HepG2 (cell line): ENCODE results near the gene LIN28A. TPM values are rescaled to one million over a fixed set of nuclear protein-coding genes. Genes with fewer than 3 reads are reported as not detected.

Experiments used
- ATAC-seq: fragments of 200-7000 bp; cut with Tn5 transposase; 3 replicates; pipeline ENCODE4 v1.9.1; 2020; ENCODE audit warnings: mild to moderate bottlenecking, moderate library complexity
- BruUV-seq: library from RNA; stranded (reverse); fragments of 400-500 nt; replicated peaks from 2 replicates; lab custom pipeline; 2021; lab: Mats Ljungman, UMichigan
- CTCF ChIA-PET: fragments of 300-600 bp; formaldehyde crosslinking; extraction: SDS; loops from one replicate; lab custom pipeline; 2021; ENCODE audit warnings: low total read pairs, inconsistent platforms, low intra/inter-chr PET ratio; lab: Yijun Ruan, JAX
- POLR2A ChIA-PET: fragments of 350-600 bp; sonication (Branson Sonifier 250); formaldehyde crosslinking; loops from one replicate; lab custom pipeline; 2020; ENCODE audit warnings: antibody characterized with exemption, inconsistent platforms; lab: Yijun Ruan, JAX
- DNase-seq: peaks from one replicate; pipeline ENCODE4 v3.0.0-alpha.2; 2015; ENCODE audit warnings: low spot score
- FAIRE-seq: peaks from 3 replicates; lab custom pipeline; 2011; peaks lifted over from hg19 to GRCh38; lab: Jason Lieb, UNC
- H2AFZ ChIP-seq: one replicate; pipeline ENCODE4 v1.6.1; 2011; ENCODE audit warnings: low read length, inconsistent platforms
- H3K27ac ChIP-seq: fragments of 300-600 bp; 3 replicates; pipeline ENCODE4 v1.8.0; 2011; ENCODE audit warnings: mixed run types, mild to moderate bottlenecking, mixed read lengths, low read length, inconsistent platforms; ENCODE audit not compliant: insufficient read depth; ENCODE audit errors: extremely low read length
- H3K27me3 ChIP-seq, 2 experiments: fragments of 200-600 bp in 1 of 2; 2 replicates in 1 of 2; 3 replicates in 1 of 2; pipeline versions ENCODE4 v1.6.0 to v1.8.0; 2011; ENCODE audit warnings: low read length in 2 of 2, mild to moderate bottlenecking in 2 of 2, moderate library complexity in 2 of 2, inconsistent platforms in 1 of 2; ENCODE audit not compliant: insufficient read depth in 2 of 2, control insufficient read depth in 1 of 2
- H3K36me3 ChIP-seq, 2 experiments: fragments of 200-600 bp in 1 of 2; replicated peaks in 1 of 2; 2 replicates in 1 of 2; 3 replicates in 1 of 2; pipeline versions ENCODE4 v1.5.1 to v1.8.0; 2011; ENCODE audit warnings: low read length in 2 of 2, inconsistent platforms in 1 of 2; ENCODE audit not compliant: insufficient read depth in 2 of 2, control insufficient read depth in 1 of 2
- H3K4me1 ChIP-seq: 2 replicates; pipeline ENCODE4 v1.5.1; 2012; ENCODE audit warnings: low read length, inconsistent platforms; ENCODE audit not compliant: insufficient read depth
- H3K4me2 ChIP-seq: 2 replicates; pipeline ENCODE4 v1.6.0; 2011; ENCODE audit warnings: low read depth, low read length, inconsistent platforms
- H3K4me3 ChIP-seq, 3 experiments: fragments of 200-600 bp in 1 of 3; sonication (generic), shearing (Covaris generic) in 1 of 3; replicated peaks in 1 of 3; 2 replicates each; pipeline ENCODE4 v1.5.1; 2011 to 2016; ENCODE audit warnings: low read length in 3 of 3, inconsistent platforms in 2 of 3, low read depth in 2 of 3, mild to moderate bottlenecking in 2 of 3, control low read depth in 1 of 3, mixed read lengths in 1 of 3; ENCODE audit not compliant: insufficient read depth in 1 of 3
- H3K79me2 ChIP-seq: one replicate; pipeline ENCODE4 v1.6.1; 2011; ENCODE audit warnings: low read length, inconsistent platforms; ENCODE audit not compliant: insufficient read depth
- H3K9ac ChIP-seq: 2 replicates; pipeline ENCODE4 v1.6.0; 2011; ENCODE audit warnings: mild to moderate bottlenecking, low read depth, low read length, inconsistent platforms; ENCODE audit not compliant: insufficient read depth
- H3K9me3 ChIP-seq: 2 replicates; pipeline ENCODE4 v1.5.1; 2012; ENCODE audit warnings: mild to moderate bottlenecking, low read length
- H4K20me1 ChIP-seq: 2 replicates; pipeline ENCODE4 v1.6.0; 2011; ENCODE audit warnings: inconsistent platforms, mild to moderate bottlenecking, low read length, moderate library complexity; ENCODE audit not compliant: insufficient read depth
- FUBP1 ChIP-seq: sonication (generic); formaldehyde crosslinking; IDR thresholded peaks from 2 replicates; pipeline ENCODE4 v1.5.1; 2020; ENCODE audit warnings: missing genetic modification reagents, mild to moderate bottlenecking, borderline replicate concordance
- HNRNPUL1 ChIP-seq: fragments of 200-400 bp; formaldehyde crosslinking; IDR thresholded peaks from 2 replicates; pipeline ENCODE4 v1.6.1; 2017; ENCODE audit warnings: low read depth, mild to moderate bottlenecking, low read length, moderate library complexity
- MYPOP ChIP-seq: sonication (generic); formaldehyde crosslinking; IDR thresholded peaks from 2 replicates; pipeline ENCODE4 v1.8.1; 2023; ENCODE audit warnings: mild to moderate bottlenecking, moderate library complexity, missing genetic modification reagents
- NR2C2 ChIP-seq: sonication (generic); formaldehyde crosslinking; IDR thresholded peaks from 2 replicates; pipeline ENCODE4 v1.4.0; 2020; ENCODE audit warnings: missing genetic modification reagents, mild to moderate bottlenecking, moderate library complexity, borderline replicate concordance
- SKIL ChIP-seq: sonication (generic); formaldehyde crosslinking; IDR thresholded peaks from 2 replicates; pipeline ENCODE4 v1.8.0; 2022; ENCODE audit warnings: missing genetic modification reagents, mild to moderate bottlenecking, moderate library complexity, borderline replicate concordance
- SOX6 ChIP-seq, 2 experiments: fragments of 450-650 bp in 1 of 2; sonication (generic) in 1 of 2; formaldehyde crosslinking in 1 of 2; IDR thresholded peaks; 2 replicates each; pipeline versions ENCODE4 v1.4.0 to v1.6.1; 2017 to 2020; ENCODE audit warnings: antibody characterized with exemption in 1 of 2, mild to moderate bottlenecking in 1 of 2, missing genetic modification reagents in 1 of 2
- SRSF9 ChIP-seq: fragments of 200-400 bp; formaldehyde crosslinking; IDR thresholded peaks from 2 replicates; pipeline ENCODE4 v1.6.1; 2018; ENCODE audit warnings: borderline replicate concordance, mild to moderate bottlenecking, low read depth, low read length; ENCODE audit not compliant: insufficient read depth, poor library complexity, severe bottlenecking
- THAP9 ChIP-seq: sonication (generic); formaldehyde crosslinking; IDR thresholded peaks from 2 replicates; pipeline ENCODE4; 2020; ENCODE audit warnings: missing genetic modification reagents, mild to moderate bottlenecking, borderline replicate concordance
- ZKSCAN1 ChIP-seq: fragments of 150-350 bp; IDR thresholded peaks from 2 replicates; pipeline ENCODE4 v1.6.1; 2014; ENCODE audit warnings: low read length
- ZNF343 ChIP-seq: sonication (generic); formaldehyde crosslinking; IDR thresholded peaks from 2 replicates; pipeline ENCODE4 v1.4.0; 2020; ENCODE audit warnings: mild to moderate bottlenecking, missing genetic modification reagents
- ZNF710 ChIP-seq: sonication (generic); formaldehyde crosslinking; IDR thresholded peaks from 2 replicates; pipeline ENCODE4 v1.5.0; 2020; ENCODE audit warnings: mild to moderate bottlenecking, missing genetic modification reagents, borderline replicate concordance
- WGBS: methylation state at CpG from one replicate; pipeline ENCODE4 v1.1.6; 2017; ENCODE audit warnings: low lambda C conversion rate; 5-methylcytosine and 5-hydroxymethylcytosine counted together
- in situ Hi-C: cut with HindIII; loops from 2 replicates; pipeline ENCODE4 v1.10.0; 2017; ENCODE audit warnings: low pct_unique_long_range_greater_than_20kb; ENCODE audit not compliant: extremely low pct_ligation_motif_present
- intact Hi-C: fragments of 100-400 bp; cut with micrococcal nuclease; formaldehyde crosslinking; loops from one replicate; pipeline ENCODE4 v1.10.0; 2022; ENCODE audit not compliant: unreplicated experiment
- polyA plus RNA-seq, 8 experiments: library from polyadenylated mRNA; depleted of rRNA in 3 of 8; stranded (reverse) in 7 of 8; unstranded in 1 of 8; fragments of >200 nt; fragmentation: Illumina TruSeq in 4 of 8; extraction: Trizol in 4 of 8; gene quantifications; 2 replicates each; pipeline versions ENCODE4 v1.2.1 to v1.2.3, GENCODE V29; 2011 to 2016; ENCODE audit warnings: low read depth in 4 of 8, missing spikeins in 1 of 8, mixed read lengths in 1 of 8; ENCODE audit not compliant: insufficient read depth in 1 of 8
- total RNA-seq, 5 experiments: library from RNA; depleted of rRNA; stranded (reverse); fragments of >200 nt; fragmentation: Illumina TruSeq; extraction: Trizol; gene quantifications; 2 replicates each; pipeline ENCODE4 v1.2.3, GENCODE V29; 2016; ENCODE audit warnings: low read depth in 1 of 5

LIN28A gene
- total and polyA plus RNA-seq, 2 of the 13 experiments (the other 11 are each of a cell fraction or from before 2014, with no cell fraction given), result not detected

- TF ChIP-seq ZNF343 (CRISPR knock-in tag) (no peak), THAP9 (CRISPR knock-in tag) (no peak), HNRNPUL1 (no peak), MYPOP (CRISPR knock-in tag) (no peak), ZNF710 (no peak), SOX6 (IDR thresholded peaks at IDR 0.05) (no peak), SOX6 (CRISPR knock-in tag; IDR thresholded peaks at IDR 0.05) (no peak)
- TF ChIP-seq, all 625 proteins: peak for 0
These were observed 37.3 kb upstream of the LIN28A start (continued) for GRCh38 chr1:26373281-26373680.

GRCh38 chr1:26373789-26374188, 36.8 kb upstream of the LIN28A start:
- Histone ChIP-seq H3K36me3 (no peaks in the 10 kb centered on the region), H3K79me2 (no peaks in the 10 kb centered on the region), H3K9ac (no peak overlapping the region), H4K20me1 (no peaks in the 10 kb centered on the region), H3K27me3 (peaks cover 2 to 7% of the 10 kb centered on the region in 2 experiments; a peak in 2 of 5 replicates), H3K4me3 (no peak overlapping the region), H3K4me2 (no peak overlapping the region), H3K27ac (no peak overlapping the region), H2AFZ (no peak overlapping the region), H3K4me1 (no peaks in the 10 kb centered on the region), H3K9me3 (no peaks in the 10 kb centered on the region)
- ChIA-PET POLR2A (interaction anchor here (1.0 kb wide), 1 partner anchor 23 kb away, joined by 3 read pairs; no protein-coding TSS in a partner anchor), CTCF (no interaction called here)
- in situ Hi-C loops, result no loop called here
- no peak for FAIRE-seq
- 6% methylated on average over 2 of the region's 2 CpGs for WGBS
- intact Hi-C loops, result no loop called here
- DNase-seq, result no peak
- ATAC-seq, result no peak
- no TSS peak for BruUV-seq
- TF ChIP-seq SRSF9 (no peak), FUBP1 (CRISPR knock-in tag) (no peak), ZKSCAN1 (no peak), SKIL (CRISPR knock-in tag) (no peak), NR2C2 (no peak)
